Measurements from ENCODE around the gene PLEKHA8. TPM values are rescaled to one million over a fixed set of nuclear protein-coding genes. Genes with fewer than 3 reads are reported as not detected.

Gene PLEKHA8
- total RNA-seq, 1 donor: 13.8 TPM

GRCh38 chr7:30136117-30136731, 108.0 kb downstream of the PLEKHA8 start:
- Histone ChIP-seq H2AFZ (ENCODE audit: low read length) (peak overlapping the region; percentile 88), H3K4me1 (ENCODE audit: insufficient read depth, low read length) (peaks cover 7% of the 10 kb centered on the region), H4K20me1 (ENCODE audit: insufficient read depth, low read length) (peaks cover 3% of the 10 kb centered on the region), H3K27me3 (ENCODE audit: insufficient read depth, low read length) (peaks cover 2% of the 10 kb centered on the region), H3K9me3 (ENCODE audit: low read depth, low read length) (no peaks in the 10 kb centered on the region), H3K4me2 (ENCODE audit: insufficient read depth, low read length) (peak overlapping the region; percentile 85), H3K27ac (ENCODE audit: low read depth, low read length) (peak overlapping the region; percentile 50), H3K79me2 (ENCODE audit: insufficient read depth, low read length) (peaks cover 23% of the 10 kb centered on the region), H3K4me3 (ENCODE audit: insufficient read depth, low read length) (peak overlapping the region; percentile 86), H3K36me3 (ENCODE audit: insufficient read depth, low read length) (no peaks in the 10 kb centered on the region)
- no peak for TF ChIP-seq CTCF (IDR thresholded peaks at IDR 0.05; ENCODE audit: extremely low read depth, low read depth, low read length)
- peak; percentile 72 for DNase-seq (ENCODE audit: insufficient read length, low spot score, missing footprints)

GRCh38 chr7:30136743-30137485, 108.7 kb downstream of the PLEKHA8 start:
- Histone ChIP-seq H3K4me2 (ENCODE audit: insufficient read depth, low read length) (peak overlapping the region; percentile 85), H3K4me1 (ENCODE audit: insufficient read depth, low read length) (peaks cover 7% of the 10 kb centered on the region), H3K27ac (ENCODE audit: low read depth, low read length) (no peak overlapping the region)

GRCh38 chr7:30139836-30140384, 111.7 kb downstream of the PLEKHA8 start:
- Histone ChIP-seq H2AFZ (ENCODE audit: low read length) (no peak overlapping the region), H3K36me3 (ENCODE audit: insufficient read depth, low read length) (no peaks in the 10 kb centered on the region), H3K79me2 (ENCODE audit: insufficient read depth, low read length) (peaks cover 29% of the 10 kb centered on the region), H3K4me3 (ENCODE audit: insufficient read depth, low read length) (no peak overlapping the region), H3K27ac (ENCODE audit: low read depth, low read length) (no peak overlapping the region), H3K27me3 (ENCODE audit: insufficient read depth, low read length) (no peaks in the 10 kb centered on the region), H3K4me2 (ENCODE audit: insufficient read depth, low read length) (no peak overlapping the region), H4K20me1 (ENCODE audit: insufficient read depth, low read length) (peaks cover 3% of the 10 kb centered on the region), H3K4me1 (ENCODE audit: insufficient read depth, low read length) (peaks cover 17% of the 10 kb centered on the region), H3K9me3 (ENCODE audit: low read depth, low read length) (no peaks in the 10 kb centered on the region)
- DNase-seq (ENCODE audit: insufficient read length, low spot score, missing footprints): peak; percentile 75
- no peak for TF ChIP-seq CTCF (IDR thresholded peaks at IDR 0.05; ENCODE audit: extremely low read depth, low read depth, low read length)

More at GRCh38 chr7:30136743-30137485, 108.7 kb downstream of the PLEKHA8 start:
- Histone ChIP-seq H3K4me3 (ENCODE audit: insufficient read depth, low read length) (peak overlapping the region; percentile 86), H3K27me3 (ENCODE audit: insufficient read depth, low read length) (peaks cover 1% of the 10 kb centered on the region), H2AFZ (ENCODE audit: low read length) (no peak overlapping the region), H3K9me3 (ENCODE audit: low read depth, low read length) (no peaks in the 10 kb centered on the region), H3K36me3 (ENCODE audit: insufficient read depth, low read length) (no peaks in the 10 kb centered on the region), H3K79me2 (ENCODE audit: insufficient read depth, low read length) (peaks cover 28% of the 10 kb centered on the region), H4K20me1 (ENCODE audit: insufficient read depth, low read length) (peaks cover 3% of the 10 kb centered on the region)
- no peak for TF ChIP-seq CTCF (IDR thresholded peaks at IDR 0.05; ENCODE audit: extremely low read depth, low read depth, low read length)
- peak; percentile 42 for DNase-seq (ENCODE audit: insufficient read length, low spot score, missing footprints)

GRCh38 chr7:30140456-30140855, 112.2 kb downstream of the PLEKHA8 start:
- no peak for DNase-seq (ENCODE audit: insufficient read length, low spot score, missing footprints)
- Histone ChIP-seq H3K36me3 (ENCODE audit: insufficient read depth, low read length) (no peaks in the 10 kb centered on the region), H4K20me1 (ENCODE audit: insufficient read depth, low read length) (peaks cover 3% of the 10 kb centered on the region), H2AFZ (ENCODE audit: low read length) (no peak overlapping the region), H3K9me3 (ENCODE audit: low read depth, low read length) (no peaks in the 10 kb centered on the region), H3K4me2 (ENCODE audit: insufficient read depth, low read length) (no peak overlapping the region), H3K27ac (ENCODE audit: low read depth, low read length) (no peak overlapping the region), H3K27me3 (ENCODE audit: insufficient read depth, low read length) (no peaks in the 10 kb centered on the region), H3K79me2 (ENCODE audit: insufficient read depth, low read length) (peaks cover 32% of the 10 kb centered on the region), H3K4me1 (ENCODE audit: insufficient read depth, low read length) (peaks cover 17% of the 10 kb centered on the region), H3K4me3 (ENCODE audit: insufficient read depth, low read length) (no peak overlapping the region)
- TF ChIP-seq CTCF (IDR thresholded peaks at IDR 0.05; ENCODE audit: extremely low read depth, low read depth, low read length): no peak

Measured in osteoblast (primary cell).